Measurements from ENCODE around the gene CACNA2D3. TPM values are rescaled to one million over a fixed set of nuclear protein-coding genes. Genes with fewer than 3 reads are reported as not detected.
"Not testable (repeated sequence)": the region's sequence is repeated elsewhere in the genome, so short reads cannot be mapped to it uniquely, and the experiment has no call there.

The CACNA2D3 gene
- total and polyA plus RNA-seq, 5 donors, result 29.2 to 64.5 (median 42.4) TPM

- intact Hi-C loops (cut with DNase I), result no loop called here
- H3K4me3 ChIP-seq (ENCODE audit: low read length), result no peak overlapping the region
- H3K4me1 ChIP-seq (ENCODE audit: control insufficient read depth, insufficient read depth, low read length), result no peaks in the 10 kb centered on the region
- no peaks in the 10 kb centered on the region for H3K9me3 ChIP-seq (ENCODE audit: control insufficient read depth, low read length)
- 66% methylated on average over 5 of the region's 5 CpGs for WGBS
- no peak for DNase-seq
- no peak overlapping the region for H3K27ac ChIP-seq (ENCODE audit: low read length)
- ATAC-seq, result no peak
- H3K27me3 ChIP-seq (ENCODE audit: control insufficient read depth, insufficient read depth), result no peaks in the 10 kb centered on the region
Observed at GRCh38 chr3:55089211-55089610, 966.9 kb downstream of the CACNA2D3 start.

GRCh38 chr3:55090291-55090690 lies 967.9 kb downstream of the CACNA2D3 start:
- no peak for ATAC-seq
- intact Hi-C loops (cut with DNase I), result no loop called here

GRCh38 chr3:55090746-55091145 lies 968.4 kb downstream of the CACNA2D3 start:
- ATAC-seq (no peak), DNase-seq (no peak)
- intact Hi-C loops (cut with DNase I), result no loop called here
- no peaks in the 10 kb centered on the region for H3K9me3 ChIP-seq (ENCODE audit: control insufficient read depth, low read length)
- H3K4me3 ChIP-seq (ENCODE audit: low read length), result no peak overlapping the region
- WGBS, result 91% methylated on average over 5 of the region's 5 CpGs
- H3K4me1 ChIP-seq (ENCODE audit: control insufficient read depth, insufficient read depth, low read length), result no peaks in the 10 kb centered on the region
- no peak overlapping the region for H3K27ac ChIP-seq (ENCODE audit: low read length)
- no peaks in the 10 kb centered on the region for H3K27me3 ChIP-seq (ENCODE audit: control insufficient read depth, insufficient read depth)

More at GRCh38 chr3:55090291-55090690, 967.9 kb downstream of the CACNA2D3 start:
- no peaks in the 10 kb centered on the region for H3K4me1 ChIP-seq (ENCODE audit: control insufficient read depth, insufficient read depth, low read length)
- DNase-seq, result no peak
- no peak overlapping the region for H3K4me3 ChIP-seq (ENCODE audit: low read length)
- WGBS, result 65% methylated on average over 5 of the region's 5 CpGs
- H3K27me3 ChIP-seq (ENCODE audit: control insufficient read depth, insufficient read depth), result no peaks in the 10 kb centered on the region
- no peaks in the 10 kb centered on the region for H3K9me3 ChIP-seq (ENCODE audit: control insufficient read depth, low read length)
- no peak overlapping the region for H3K27ac ChIP-seq (ENCODE audit: low read length)

GRCh38 chr3:55091381-55092225 lies 969.3 kb downstream of the CACNA2D3 start:
- H3K27me3 ChIP-seq (ENCODE audit: control insufficient read depth, insufficient read depth), result no peaks in the 10 kb centered on the region
- no peak overlapping the region for H3K27ac ChIP-seq (ENCODE audit: low read length)
- no peak overlapping the region for H3K4me3 ChIP-seq (ENCODE audit: low read length)
- ATAC-seq (no peak), DNase-seq (no peak)
- intact Hi-C loops (cut with DNase I), result no loop called here
- WGBS, result 87% methylated on average over 7 of the region's 7 CpGs
- no peaks in the 10 kb centered on the region for H3K9me3 ChIP-seq (ENCODE audit: control insufficient read depth, low read length)
- H3K4me1 ChIP-seq (ENCODE audit: control insufficient read depth, insufficient read depth, low read length), result no peaks in the 10 kb centered on the region

- intact Hi-C loops (cut with DNase I), result no loop called here
- H3K27ac ChIP-seq (ENCODE audit: low read length), result no peak overlapping the region
- no peaks in the 10 kb centered on the region for H3K9me3 ChIP-seq (ENCODE audit: control insufficient read depth, low read length)
- DNase-seq (no peak), ATAC-seq (no peak)
- H3K4me3 ChIP-seq (ENCODE audit: low read length), result no peak overlapping the region
- no peaks in the 10 kb centered on the region for H3K4me1 ChIP-seq (ENCODE audit: control insufficient read depth, insufficient read depth, low read length)
- no peaks in the 10 kb centered on the region for H3K27me3 ChIP-seq (ENCODE audit: control insufficient read depth, insufficient read depth)
Observed at GRCh38 chr3:55094676-55095075, 972.3 kb downstream of the CACNA2D3 start.

- no peak overlapping the region for H3K27ac ChIP-seq (ENCODE audit: low read length)
- DNase-seq (no peak), ATAC-seq (no peak)
- WGBS, result 75% methylated on average over 3 of the region's 3 CpGs
- no peaks in the 10 kb centered on the region for H3K27me3 ChIP-seq (ENCODE audit: control insufficient read depth, insufficient read depth)
- intact Hi-C loops (cut with DNase I), result no loop called here
- H3K9me3 ChIP-seq (ENCODE audit: control insufficient read depth, low read length), result no peaks in the 10 kb centered on the region
- H3K4me3 ChIP-seq (ENCODE audit: low read length), result no peak overlapping the region
- H3K4me1 ChIP-seq (ENCODE audit: control insufficient read depth, insufficient read depth, low read length), result no peaks in the 10 kb centered on the region
Observed at GRCh38 chr3:55097441-55097840, 975.1 kb downstream of the CACNA2D3 start.

- no peaks in the 10 kb centered on the region for H3K9me3 ChIP-seq (ENCODE audit: control insufficient read depth, low read length)
- WGBS, result 55% methylated on average over 10 of the region's 10 CpGs
- H3K4me3 ChIP-seq (ENCODE audit: low read length), result no peak overlapping the region
- ATAC-seq (no peak), DNase-seq (no peak)
- intact Hi-C loops (cut with DNase I), result no loop called here
- H3K4me1 ChIP-seq (ENCODE audit: control insufficient read depth, insufficient read depth, low read length), result no peaks in the 10 kb centered on the region
- no peak overlapping the region for H3K27ac ChIP-seq (ENCODE audit: low read length)
- H3K27me3 ChIP-seq (ENCODE audit: control insufficient read depth, insufficient read depth), result no peaks in the 10 kb centered on the region
Observed at GRCh38 chr3:55105647-55106046, 983.3 kb downstream of the CACNA2D3 start.

- no peaks in the 10 kb centered on the region for H3K4me1 ChIP-seq (ENCODE audit: control insufficient read depth, insufficient read depth, low read length)
- H3K4me3 ChIP-seq (ENCODE audit: low read length), result no peak overlapping the region
- intact Hi-C loops (cut with DNase I), result no loop called here
- DNase-seq (no peak), ATAC-seq (no peak)
- no peaks in the 10 kb centered on the region for H3K27me3 ChIP-seq (ENCODE audit: control insufficient read depth, insufficient read depth)
- no peaks in the 10 kb centered on the region for H3K9me3 ChIP-seq (ENCODE audit: control insufficient read depth, low read length)
- H3K27ac ChIP-seq (ENCODE audit: low read length), result no peak overlapping the region
- 82% methylated on average over 6 of the region's 6 CpGs for WGBS
Observed at GRCh38 chr3:55107187-55107586, 984.8 kb downstream of the CACNA2D3 start.

GRCh38 chr3:55111906-55112305 lies 989.6 kb downstream of the CACNA2D3 start:
- intact Hi-C loops (cut with DNase I), result not testable (repeated sequence)
- WGBS, result 83% methylated on average over 3 of the region's 3 CpGs

GRCh38 chr3:55118451-55118850 lies 996.1 kb downstream of the CACNA2D3 start:
- no peaks in the 10 kb centered on the region for H3K9me3 ChIP-seq (ENCODE audit: control insufficient read depth, low read length)
- 84% methylated on average over 5 of the region's 5 CpGs for WGBS
- no peak overlapping the region for H3K27ac ChIP-seq (ENCODE audit: low read length)
- intact Hi-C loops (cut with DNase I), result no loop called here
- ATAC-seq, result no peak
- H3K4me1 ChIP-seq (ENCODE audit: control insufficient read depth, insufficient read depth, low read length), result no peaks in the 10 kb centered on the region
- no peaks in the 10 kb centered on the region for H3K27me3 ChIP-seq (ENCODE audit: control insufficient read depth, insufficient read depth)
- no peak for DNase-seq
- no peak overlapping the region for H3K4me3 ChIP-seq (ENCODE audit: low read length)

More at GRCh38 chr3:55111906-55112305, 989.6 kb downstream of the CACNA2D3 start:
- H3K27me3 ChIP-seq (ENCODE audit: control insufficient read depth, insufficient read depth); DNase-seq; H3K4me1 ChIP-seq (ENCODE audit: control insufficient read depth, insufficient read depth, low read length); H3K4me3 ChIP-seq (ENCODE audit: low read length); ATAC-seq; H3K27ac ChIP-seq (ENCODE audit: low read length); H3K9me3 ChIP-seq (ENCODE audit: control insufficient read depth, low read length): not testable (repeated sequence)

- Histone ChIP-seq H3K27me3 (ENCODE audit: control insufficient read depth, insufficient read depth) (no peaks in the 10 kb centered on the region), H3K9me3 (ENCODE audit: control insufficient read depth, low read length) (no peaks in the 10 kb centered on the region), H3K27ac (ENCODE audit: low read length) (no peak overlapping the region), H3K4me1 (ENCODE audit: control insufficient read depth, insufficient read depth, low read length) (no peaks in the 10 kb centered on the region), H3K4me3 (ENCODE audit: low read length) (no peak overlapping the region)
- intact Hi-C loops (cut with DNase I), result no loop called here
- ATAC-seq (no peak), DNase-seq (no peak)
- 85% methylated on average over 4 of the region's 4 CpGs for WGBS
Observed at GRCh38 chr3:55119268-55119667, 996.9 kb downstream of the CACNA2D3 start.
